Amniotic stem cell (primary cell): ENCODE results near the gene ZNF322.

ENCODE experiments used
- DNase-seq: peaks from one replicate; lab custom pipeline; 2025; lab: John Stamatoyannopoulos, UW

ZNF322 gene

GRCh38 chr6:26613689-26614683 is 45.6 kb downstream of the ZNF322 start:
- no peak for DNase-seq

DNA sequence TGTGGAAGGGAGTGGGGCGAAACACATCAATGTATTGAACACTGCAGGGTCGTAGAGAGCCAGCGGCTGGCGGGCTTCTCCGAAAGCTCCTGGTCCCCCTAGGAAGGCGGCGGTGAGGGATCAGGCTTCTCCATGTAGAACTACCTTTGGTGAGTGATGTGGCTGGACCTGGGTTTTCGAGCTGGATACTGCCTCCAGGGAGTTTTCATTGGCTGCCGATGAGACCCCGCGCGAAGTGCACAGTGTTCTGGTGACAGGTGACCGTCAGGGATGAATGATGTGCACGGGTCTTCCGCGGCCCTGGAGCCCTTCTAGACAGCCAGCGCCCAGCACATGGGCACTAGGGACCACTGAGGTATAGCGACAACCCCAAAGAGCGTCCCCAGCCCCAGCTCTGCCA is 46.3 kb downstream of the ZNF322 start:
- DNase-seq: no peak

DNA sequence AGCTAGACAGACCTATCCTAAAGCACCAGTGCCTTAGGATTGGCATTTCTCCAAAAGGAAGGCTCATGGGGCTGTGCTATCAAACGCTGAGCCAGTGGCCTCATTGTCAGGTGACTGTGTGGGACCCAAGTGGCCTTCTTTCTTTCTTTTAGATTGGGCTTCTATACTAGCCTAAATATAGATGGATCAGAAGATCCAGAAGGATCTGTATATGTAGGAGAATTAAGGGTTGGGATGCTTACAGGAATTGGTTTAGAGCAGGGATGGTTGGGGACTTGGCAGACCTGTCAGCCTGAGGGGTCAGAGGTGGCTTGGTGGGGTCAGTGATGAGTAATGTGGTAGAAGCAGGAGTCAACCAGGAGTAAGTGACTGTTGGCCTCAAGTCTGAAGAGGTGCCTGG is 47.9 kb downstream of the ZNF322 start:
- DNase-seq: no peak

DNA sequence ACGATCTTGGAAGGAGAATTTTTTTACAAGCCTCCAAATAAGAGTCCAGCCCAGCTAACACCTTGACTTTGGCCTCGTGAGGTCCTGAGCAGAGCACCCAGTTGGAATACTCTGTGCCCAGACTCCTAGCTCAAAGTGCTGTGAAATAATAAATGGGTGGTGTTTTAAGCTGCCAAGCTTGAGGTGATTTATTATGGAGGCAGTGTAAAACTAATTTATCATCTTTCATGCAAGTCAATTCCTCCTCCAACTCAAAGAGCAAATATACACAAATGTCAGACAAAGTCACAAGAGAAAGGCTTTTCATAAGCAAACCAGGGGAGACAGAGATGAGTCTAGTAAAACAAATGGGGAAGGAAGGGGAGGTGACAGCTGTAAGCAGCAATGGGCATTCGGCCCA is 50.1 kb downstream of the ZNF322 start:
- DNase-seq: no peak

GRCh38 chr6:26607434-26608230 is 51.9 kb downstream of the ZNF322 start:
- DNase-seq: peak; percentile 65

DNA sequence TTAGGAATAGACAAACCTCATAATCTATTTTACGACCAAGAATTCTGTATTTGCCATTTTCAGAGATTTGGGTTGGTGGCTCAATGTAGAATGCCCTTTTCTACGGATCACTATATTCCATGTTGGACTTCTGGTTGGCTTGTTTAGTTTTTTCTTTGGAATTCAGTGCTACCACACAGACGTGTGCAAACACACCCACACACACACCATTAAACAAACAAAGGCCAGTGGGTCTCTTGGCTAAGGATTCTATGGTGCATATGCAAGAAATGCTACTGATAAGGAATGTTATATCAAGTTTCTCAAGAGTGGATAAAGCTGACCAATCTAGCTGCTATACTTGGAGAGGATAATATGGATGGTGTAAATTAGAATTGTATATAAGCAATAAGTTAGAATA is 54.7 kb downstream of the ZNF322 start:
- DNase-seq: no peak

GRCh38 chr6:26604026-26604425 is 55.5 kb downstream of the ZNF322 start:
- DNase-seq: no peak

- DNase-seq: no peak
Observed at GRCh38 chr6:26602262-26602661, 57.3 kb downstream of the ZNF322 start.

DNA sequence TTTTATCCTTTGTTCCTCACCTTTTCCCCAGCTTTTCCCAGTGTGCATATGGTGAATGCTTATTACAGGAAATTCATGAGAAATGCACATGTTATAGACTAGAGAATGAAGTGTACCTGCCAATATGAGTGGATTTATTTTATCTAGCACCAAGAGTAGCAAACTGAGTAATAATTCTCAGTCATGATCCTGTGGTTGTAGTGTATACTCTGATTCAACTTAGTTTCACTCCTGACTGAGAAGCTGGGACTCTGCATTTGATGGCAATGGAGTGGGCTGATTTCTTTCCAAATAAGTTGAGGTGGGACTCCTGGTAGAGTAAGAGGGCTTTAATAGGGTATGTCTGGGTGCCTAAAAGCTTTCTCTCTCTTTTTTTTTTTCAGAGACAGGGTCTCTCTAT is 58.8 kb downstream of the ZNF322 start:
- no peak for DNase-seq

- no peak for DNase-seq
Observed at GRCh38 chr6:26599591-26599990, 60.0 kb downstream of the ZNF322 start.

DNA sequence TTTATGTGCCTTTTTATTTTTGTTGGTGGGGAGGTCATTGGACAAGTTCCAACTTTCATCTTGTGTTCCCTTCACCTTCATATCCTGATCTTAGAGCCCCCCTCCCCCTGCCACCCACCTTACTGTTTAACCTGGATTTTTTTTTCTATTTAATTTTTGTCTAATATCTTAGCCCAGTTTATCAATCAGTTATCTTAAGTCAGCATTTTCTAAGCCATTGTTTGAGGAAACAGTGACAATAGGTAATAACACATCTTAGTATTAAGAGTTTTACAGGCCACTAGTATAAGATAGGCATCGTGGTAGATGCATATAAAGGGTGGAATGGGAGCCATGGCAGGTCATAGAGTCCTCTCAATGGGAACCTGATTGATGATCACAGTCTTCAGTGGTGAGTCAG is 60.4 kb downstream of the ZNF322 start:
- DNase-seq: no peak

DNA sequence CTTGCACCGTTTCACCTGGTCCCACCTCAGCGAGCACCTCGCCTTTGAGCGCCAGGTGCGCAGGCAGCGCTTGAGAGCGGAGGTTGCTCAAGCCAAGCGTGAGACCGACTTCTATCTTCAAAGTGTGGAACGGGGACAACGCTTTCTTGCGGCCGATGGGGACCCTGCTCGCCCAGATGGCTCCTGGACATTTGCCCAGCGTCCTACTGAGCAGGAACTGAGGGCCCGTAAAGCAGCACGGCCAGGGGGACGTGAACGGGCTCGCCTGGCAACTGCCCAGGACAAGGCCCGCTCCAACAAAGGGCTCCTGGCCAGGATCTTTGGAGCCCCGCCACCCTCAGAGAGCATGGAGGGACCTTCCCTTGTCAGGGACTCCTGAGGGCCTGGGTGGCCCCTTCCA is 61.3 kb downstream of the ZNF322 start:
- DNase-seq: no peak

GRCh38 chr6:26597821-26598220 is 61.7 kb downstream of the ZNF322 start:
- DNase-seq: no peak

DNA sequence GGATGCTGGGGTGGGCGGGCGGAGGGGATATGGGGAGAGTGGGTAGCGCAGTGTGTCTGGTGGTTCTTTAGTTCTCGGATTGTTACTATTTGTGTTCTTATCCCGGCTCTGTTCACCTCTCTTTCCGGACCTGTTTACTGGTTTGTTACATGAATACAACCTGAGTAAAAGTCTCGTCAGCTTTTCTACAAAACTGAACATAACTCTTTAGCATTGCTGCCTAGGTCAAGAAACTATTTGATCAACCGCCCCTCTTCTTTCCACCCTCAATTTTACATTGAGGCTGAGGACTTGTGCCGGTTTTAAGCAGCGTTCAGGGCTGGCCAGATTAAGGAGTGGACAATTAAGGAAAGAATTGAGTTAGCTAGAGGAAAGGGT is 62.2 kb downstream of the ZNF322 start:
- DNase-seq: no peak

GRCh38 chr6:26596579-26597388 is 62.8 kb downstream of the ZNF322 start, which contains the start of gene ABT1:
Gene ABT1 (plus strand): TSS chr6:26596953. CDS start chr6:26596983, 30 bp downstream.
- DNase-seq: peak; percentile 94

DNA sequence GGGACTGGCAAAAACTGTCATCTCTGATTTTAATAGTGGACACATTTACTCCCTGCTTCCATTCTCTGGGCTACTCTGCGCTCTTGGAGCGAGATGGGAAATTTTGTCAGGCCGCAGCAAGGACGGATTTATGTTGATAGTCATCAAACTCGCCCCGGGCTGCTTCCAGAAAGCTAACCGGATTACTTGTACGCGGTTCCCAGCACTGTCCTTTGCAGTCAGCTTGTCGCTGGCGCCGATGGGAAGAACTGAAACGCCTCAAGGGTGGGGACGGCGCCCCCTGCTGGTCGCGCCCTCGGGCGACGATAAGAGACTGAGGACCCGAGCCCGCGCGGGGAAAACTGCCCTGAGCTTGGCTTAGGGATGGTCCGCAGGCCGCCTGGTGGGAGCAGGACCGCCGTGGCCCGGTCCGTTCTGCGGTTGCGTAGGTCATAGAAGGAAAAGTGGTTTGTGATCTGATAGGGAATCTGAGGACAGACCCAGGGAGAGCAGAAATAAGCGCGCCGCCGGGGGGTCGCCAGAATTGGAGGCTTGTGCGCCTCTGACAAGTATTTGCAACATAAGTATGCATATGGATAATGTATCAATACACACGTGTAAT is 63.8 kb downstream of the ZNF322 start:
- peak; percentile 78 for DNase-seq

GRCh38 chr6:26594730-26595632 is 64.6 kb downstream of the ZNF322 start:
- DNase-seq: peak; percentile 46

DNA sequence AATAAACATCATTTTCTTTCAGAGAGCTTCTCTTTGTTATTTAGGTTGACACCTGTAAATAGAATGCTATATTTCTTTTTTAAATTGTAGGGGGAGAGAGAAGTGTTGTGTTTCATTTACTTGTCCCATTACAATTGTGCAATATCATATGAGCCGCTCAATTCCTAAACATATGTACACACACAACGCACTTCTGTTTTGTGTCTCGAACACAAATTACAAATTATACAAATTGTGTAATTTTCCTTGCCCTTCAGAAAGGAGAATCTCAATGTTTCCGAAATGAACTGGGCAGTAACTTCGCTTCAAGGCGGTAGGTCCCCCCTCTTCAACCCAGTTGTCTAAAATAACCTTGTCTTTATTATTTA is 65.4 kb downstream of the ZNF322 start:
- DNase-seq: no peak

- no peak for DNase-seq
Observed at GRCh38 chr6:26593278-26594130, 66.0 kb downstream of the ZNF322 start.

GRCh38 chr6:26592649-26593048 is 66.9 kb downstream of the ZNF322 start:
- no peak for DNase-seq
